IMR-90 (cell line): ENCODE data around the gene MAPK8IP3. TPM values are rescaled to one million over a fixed set of nuclear protein-coding genes. Genes with fewer than 3 reads are reported as not detected.

ENCODE experiments used
- ATAC-seq: fragments of 200-7000 bp; cut with Tn5 transposase; 2 replicates; pipeline ENCODE4 v1.9.1; 2020; ENCODE audit warnings: low read depth, mild to moderate bottlenecking, moderate library complexity
- BruUV-seq: library from RNA; stranded (reverse); fragments of 400-500 nt; replicated peaks from 2 replicates; lab custom pipeline; 2021; lab: Mats Ljungman, UMichigan
- CTCF ChIA-PET: fragments of 300-600 bp; formaldehyde crosslinking; extraction: SDS; loops from one replicate; lab custom pipeline; 2021; ENCODE audit warnings: antibody characterized with exemption; lab: Yijun Ruan, JAX
- POLR2A ChIA-PET: fragments of 300-600 bp; sonication (Branson Sonifier 250); formaldehyde crosslinking; loops from one replicate; lab custom pipeline; 2022; ENCODE audit warnings: antibody characterized with exemption; ENCODE audit not compliant: unreplicated experiment; lab: Charles Lee
- DNase-seq: peaks from one replicate; pipeline ENCODE4 v3.0.0; 2013
- H2AFZ ChIP-seq: replicated peaks from 2 replicates; pipeline ENCODE3; 2013; ENCODE audit warnings: low read length, mild to moderate bottlenecking; ENCODE audit not compliant: poor library complexity
- H2AK5ac ChIP-seq: 2 replicates; pipeline ENCODE4 v1.6.1; 2013; ENCODE audit warnings: low read depth, low read length, inconsistent platforms
- H2AK9ac ChIP-seq: replicated peaks from 2 replicates; pipeline ENCODE3; 2013; ENCODE audit warnings: mild to moderate bottlenecking, low read depth, low read length, moderate library complexity; ENCODE audit not compliant: poor library complexity
- H2BK120ac ChIP-seq: 2 replicates; pipeline ENCODE4 v1.6.1; 2013; ENCODE audit warnings: low read depth, low read length, inconsistent platforms
- H2BK15ac ChIP-seq: 3 replicates; pipeline ENCODE4 v1.6.1; 2013; ENCODE audit warnings: low read depth, low read length, inconsistent platforms
- H2BK20ac ChIP-seq: 2 replicates; pipeline ENCODE4 v1.6.1; 2013; ENCODE audit warnings: low read depth, mild to moderate bottlenecking, inconsistent platforms, low read length, moderate library complexity
- H2BK5ac ChIP-seq: 2 replicates; pipeline ENCODE4 v1.6.1; 2013; ENCODE audit warnings: mild to moderate bottlenecking, low read depth, low read length, inconsistent platforms; ENCODE audit not compliant: poor library complexity, severe bottlenecking
- H3K14ac ChIP-seq: replicated peaks from 2 replicates; pipeline ENCODE4 v1.6.1; 2013; ENCODE audit warnings: low read depth, low read length, inconsistent platforms
- H3K18ac ChIP-seq: 2 replicates; pipeline ENCODE4 v1.6.1; 2013; ENCODE audit warnings: low read depth, low read length, control low read depth
- H3K23ac ChIP-seq: 2 replicates; pipeline ENCODE4 v1.6.1; 2013; ENCODE audit warnings: low read depth, low read length, inconsistent platforms
- H3K27ac ChIP-seq: 2 replicates; pipeline ENCODE4 v1.5.1; 2013; ENCODE audit warnings: mild to moderate bottlenecking, control low read depth, low read length; ENCODE audit not compliant: insufficient read depth
- H3K27me3 ChIP-seq: 2 replicates; pipeline ENCODE4 v1.6.1; 2013; ENCODE audit warnings: low read length; ENCODE audit not compliant: control insufficient read depth, insufficient read depth
- H3K36me3 ChIP-seq: 2 replicates; pipeline ENCODE4 v1.6.1; 2013; ENCODE audit warnings: low read length, mixed read lengths; ENCODE audit not compliant: control insufficient read depth, insufficient read depth
- H3K4ac ChIP-seq: 2 replicates; pipeline ENCODE4 v1.6.1; 2013; ENCODE audit warnings: low read depth, low read length, inconsistent platforms
- H3K4me1 ChIP-seq: 2 replicates; pipeline ENCODE4 v1.6.1; 2013; ENCODE audit warnings: low read length, mixed read lengths; ENCODE audit not compliant: control insufficient read depth, insufficient read depth
- H3K4me2 ChIP-seq: 2 replicates; pipeline ENCODE4 v1.6.1; 2013; ENCODE audit warnings: low read depth, mild to moderate bottlenecking, control low read depth, low read length, moderate library complexity
- H3K4me3 ChIP-seq: 2 replicates; pipeline ENCODE4 v1.5.1; 2013; ENCODE audit warnings: low read depth, mild to moderate bottlenecking, control low read depth, low read length, moderate library complexity; ENCODE audit not compliant: insufficient read depth
- H3K56ac ChIP-seq: 2 replicates; pipeline ENCODE4 v1.6.1; 2013; ENCODE audit warnings: low read length, inconsistent platforms; ENCODE audit not compliant: insufficient read depth; ENCODE audit errors: extremely low read depth
- H3K79me1 ChIP-seq, 2 experiments: 2 replicates each; pipeline ENCODE4 v1.6.1; 2013; ENCODE audit warnings: low read length in 2 of 2, inconsistent platforms in 1 of 2, low read depth in 1 of 2
- H3K9ac ChIP-seq: 2 replicates; pipeline ENCODE4 v1.6.1; 2013; ENCODE audit warnings: low read depth, low read length, control low read depth
- H3K9me1 ChIP-seq: 2 replicates; pipeline ENCODE4 v1.6.1; 2013; ENCODE audit warnings: low read length, inconsistent platforms; ENCODE audit not compliant: insufficient read depth
- H3K9me3 ChIP-seq: 2 replicates; pipeline ENCODE4 v1.6.1; 2013; ENCODE audit warnings: low read length; ENCODE audit not compliant: control insufficient read depth, insufficient read depth
- H4K20me1 ChIP-seq: 2 replicates; pipeline ENCODE4 v1.6.1; 2013; ENCODE audit warnings: low read length, inconsistent platforms; ENCODE audit not compliant: insufficient read depth
- H4K5ac ChIP-seq: 2 replicates; pipeline ENCODE4 v1.6.1; 2013; ENCODE audit warnings: mild to moderate bottlenecking, low read depth, low read length, control low read depth
- H4K8ac ChIP-seq, 2 experiments: 2 replicates each; pipeline ENCODE4 v1.6.1; 2013; ENCODE audit warnings: low read depth in 2 of 2, low read length in 2 of 2, control low read depth in 1 of 2, inconsistent platforms in 1 of 2
- H4K91ac ChIP-seq: 2 replicates; pipeline ENCODE4 v1.6.1; 2013; ENCODE audit warnings: low read depth, low read length, inconsistent platforms; ENCODE audit not compliant: insufficient read depth
- BHLHE40 ChIP-seq: fragments of 150-350 bp; IDR thresholded peaks from 2 replicates; pipeline ENCODE4 v1.6.1; 2016; ENCODE audit warnings: mild to moderate bottlenecking, low read depth, low read length
- CHD1 ChIP-seq: IDR thresholded peaks from 2 replicates; pipeline ENCODE4 v1.6.1; 2012; ENCODE audit warnings: low read depth, low read length, improper control_type of control experiment
- FOS ChIP-seq: fragments of 150-350 bp; IDR thresholded peaks from 2 replicates; pipeline ENCODE4 v1.6.1; 2016; ENCODE audit warnings: low read depth, low read length
- MAFK ChIP-seq: IDR thresholded peaks from 2 replicates; pipeline ENCODE4 v1.6.1; 2012; ENCODE audit warnings: low read depth, low read length, improper control_type of control experiment
- MAZ ChIP-seq: IDR thresholded peaks from 2 replicates; pipeline ENCODE4 v1.6.1; 2012; ENCODE audit warnings: low read depth, mild to moderate bottlenecking, low read length, improper control_type of control experiment, moderate library complexity, borderline replicate concordance
- MXI1 ChIP-seq: IDR thresholded peaks from 2 replicates; pipeline ENCODE4 v1.6.1; 2012; ENCODE audit warnings: low read depth, mild to moderate bottlenecking, low read length, moderate library complexity, borderline replicate concordance
- NFE2L2 ChIP-seq: fragments of 150-350 bp; IDR thresholded peaks from 2 replicates; pipeline ENCODE4 v1.6.1; 2016; ENCODE audit warnings: low read depth, mild to moderate bottlenecking, low read length
- POLR2A ChIP-seq: IDR thresholded peaks from 2 replicates; pipeline ENCODE4 v1.6.1; 2012; ENCODE audit warnings: mild to moderate bottlenecking, low read depth, low read length
- RAD21 ChIP-seq: IDR thresholded peaks from 2 replicates; pipeline ENCODE4 v1.6.1; 2012; ENCODE audit warnings: low read length, improper control_type of control experiment
- RCOR1 ChIP-seq: IDR thresholded peaks from 2 replicates; pipeline ENCODE4 v1.6.1; 2012; ENCODE audit warnings: mild to moderate bottlenecking, low read length, improper control_type of control experiment; ENCODE audit not compliant: insufficient replicate concordance
- RFX5 ChIP-seq: IDR thresholded peaks from 2 replicates; pipeline ENCODE4 v1.8.0; 2012; ENCODE audit warnings: low read depth, mild to moderate bottlenecking, low read length, moderate library complexity
- SMC3 ChIP-seq: fragments of 150-350 bp; IDR thresholded peaks from 2 replicates; pipeline ENCODE4 v1.6.1; 2016; ENCODE audit warnings: low read depth, mild to moderate bottlenecking, antibody characterized with exemption, low read length, moderate library complexity
- WGBS, 2 experiments: methylation state at CpG; one replicate each; pipeline versions ENCODE4 v1.1.5 to v1.1.7; 2013; ENCODE audit warnings: missing lambda C conversion rate in 2 of 2; ENCODE audit not compliant: insufficient read length in 1 of 2; ENCODE audit errors: extremely low coverage in 2 of 2; 5-methylcytosine and 5-hydroxymethylcytosine counted together
- dilution Hi-C: fragments of 300-500 bp; cut with HindIII; formaldehyde crosslinking; loops from one replicate; pipeline ENCODE4 v1.14.3; 2018; ENCODE audit warnings: low sequenced_read_pairs; ENCODE audit not compliant: unreplicated experiment
- in situ Hi-C: fragments of 300-500 bp; cut with MboI; formaldehyde crosslinking; loops from 3 replicates; pipeline ENCODE4 v1.14.3; 2019; ENCODE audit warnings: low sequenced_read_pairs, inconsistent platforms, mixed read lengths
- intact Hi-C: fragments of 100-400 bp; cut with micrococcal nuclease; formaldehyde crosslinking; loops from 2 replicates; pipeline ENCODE4 v1.10.0; 2022
- polyA plus RNA-seq, 3 experiments: library from polyadenylated mRNA; depleted of rRNA; stranded (reverse); fragments of >200 nt; gene quantifications; 2 replicates each; pipeline ENCODE4 v1.2.3, GENCODE V29; 2012; ENCODE audit warnings: low replicate concordance in 1 of 3
- total RNA-seq: library from RNA; depleted of rRNA; stranded (reverse); fragments of >200 nt; gene quantifications from 2 replicates; pipeline ENCODE4 v1.2.3, GENCODE V29; 2012
- TF ChIP-seq, protein P1 (sequence below): fragments of 150-350 bp; IDR thresholded peaks from 2 replicates; pipeline ENCODE4 v1.6.1; 2017; ENCODE audit warnings: mild to moderate bottlenecking, antibody characterized with exemption, low read length, low read depth
- TF ChIP-seq, protein P2 (sequence below): conservative IDR thresholded peaks from 2 replicates; pipeline ENCODE4 v1.5.1; 2012; ENCODE audit warnings: mild to moderate bottlenecking, low read depth, low read length, improper control_type of control experiment
- TF ChIP-seq, protein P3 (sequence below): fragments of 150-350 bp; IDR thresholded peaks from 2 replicates; pipeline ENCODE4 v1.6.1; 2016; ENCODE audit warnings: low read depth, mild to moderate bottlenecking, low read length, moderate library complexity, borderline replicate concordance

The MAPK8IP3 gene
- total and polyA plus RNA-seq, 2 of the 4 experiments (the other 2 are of a cell fraction) = 17.0 to 69.1 TPM

DNA sequence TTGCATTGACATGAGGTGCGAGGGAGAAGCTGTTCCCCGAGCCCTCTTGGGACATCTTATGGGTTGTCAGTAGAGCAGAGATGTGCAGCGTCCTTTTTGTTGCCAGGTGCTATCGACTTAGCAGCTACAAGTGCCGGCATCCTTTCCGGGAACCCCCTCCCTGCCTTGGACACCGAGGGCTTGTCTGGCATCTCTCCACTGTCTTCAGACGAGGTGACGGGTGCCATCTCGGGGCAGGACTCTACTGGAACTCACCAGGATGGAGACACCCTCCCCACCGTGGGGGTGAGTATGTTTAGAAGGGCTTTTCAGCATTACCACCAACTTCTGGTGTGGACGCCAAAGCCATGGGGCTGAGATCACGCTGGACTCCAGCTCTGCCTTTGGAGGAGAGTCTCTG lies 39.7 kb upstream of the MAPK8IP3 start:
- no peak for TF ChIP-seq MXI1
- TF ChIP-seq SMC3 = no peak
- TF ChIP-seq FOS = no peak
- TF ChIP-seq NFE2L2 = no peak
- no peak for TF ChIP-seq RFX5
- TF ChIP-seq, protein P1, sequence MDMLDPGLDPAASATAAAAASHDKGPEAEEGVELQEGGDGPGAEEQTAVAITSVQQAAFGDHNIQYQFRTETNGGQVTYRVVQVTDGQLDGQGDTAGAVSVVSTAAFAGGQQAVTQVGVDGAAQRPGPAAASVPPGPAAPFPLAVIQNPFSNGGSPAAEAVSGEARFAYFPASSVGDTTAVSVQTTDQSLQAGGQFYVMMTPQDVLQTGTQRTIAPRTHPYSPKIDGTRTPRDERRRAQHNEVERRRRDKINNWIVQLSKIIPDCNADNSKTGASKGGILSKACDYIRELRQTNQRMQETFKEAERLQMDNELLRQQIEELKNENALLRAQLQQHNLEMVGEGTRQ = no peak
- TF ChIP-seq MAFK = no peak
- no peak for TF ChIP-seq RCOR1
- TF ChIP-seq, protein P2, sequence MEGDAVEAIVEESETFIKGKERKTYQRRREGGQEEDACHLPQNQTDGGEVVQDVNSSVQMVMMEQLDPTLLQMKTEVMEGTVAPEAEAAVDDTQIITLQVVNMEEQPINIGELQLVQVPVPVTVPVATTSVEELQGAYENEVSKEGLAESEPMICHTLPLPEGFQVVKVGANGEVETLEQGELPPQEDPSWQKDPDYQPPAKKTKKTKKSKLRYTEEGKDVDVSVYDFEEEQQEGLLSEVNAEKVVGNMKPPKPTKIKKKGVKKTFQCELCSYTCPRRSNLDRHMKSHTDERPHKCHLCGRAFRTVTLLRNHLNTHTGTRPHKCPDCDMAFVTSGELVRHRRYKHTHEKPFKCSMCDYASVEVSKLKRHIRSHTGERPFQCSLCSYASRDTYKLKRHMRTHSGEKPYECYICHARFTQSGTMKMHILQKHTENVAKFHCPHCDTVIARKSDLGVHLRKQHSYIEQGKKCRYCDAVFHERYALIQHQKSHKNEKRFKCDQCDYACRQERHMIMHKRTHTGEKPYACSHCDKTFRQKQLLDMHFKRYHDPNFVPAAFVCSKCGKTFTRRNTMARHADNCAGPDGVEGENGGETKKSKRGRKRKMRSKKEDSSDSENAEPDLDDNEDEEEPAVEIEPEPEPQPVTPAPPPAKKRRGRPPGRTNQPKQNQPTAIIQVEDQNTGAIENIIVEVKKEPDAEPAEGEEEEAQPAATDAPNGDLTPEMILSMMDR = no peak
- no peak for TF ChIP-seq POLR2A
- no peak for TF ChIP-seq MAZ
- no peak for TF ChIP-seq BHLHE40
- TF ChIP-seq RAD21 = no peak
- TF ChIP-seq CHD1 = no peak
- TF ChIP-seq, protein P3, sequence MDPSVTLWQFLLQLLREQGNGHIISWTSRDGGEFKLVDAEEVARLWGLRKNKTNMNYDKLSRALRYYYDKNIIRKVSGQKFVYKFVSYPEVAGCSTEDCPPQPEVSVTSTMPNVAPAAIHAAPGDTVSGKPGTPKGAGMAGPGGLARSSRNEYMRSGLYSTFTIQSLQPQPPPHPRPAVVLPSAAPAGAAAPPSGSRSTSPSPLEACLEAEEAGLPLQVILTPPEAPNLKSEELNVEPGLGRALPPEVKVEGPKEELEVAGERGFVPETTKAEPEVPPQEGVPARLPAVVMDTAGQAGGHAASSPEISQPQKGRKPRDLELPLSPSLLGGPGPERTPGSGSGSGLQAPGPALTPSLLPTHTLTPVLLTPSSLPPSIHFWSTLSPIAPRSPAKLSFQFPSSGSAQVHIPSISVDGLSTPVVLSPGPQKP = no peak
- H3K18ac ChIP-seq = no peak overlapping the region
- no peak overlapping the region for H2BK15ac ChIP-seq
- no peak overlapping the region for H3K27ac ChIP-seq
- H3K9me1 ChIP-seq = no peaks in the 10 kb centered on the region; the same call in 1 of the 2 replicates
- 100% methylated on average over 2 of the region's 13 CpGs; no CpG with 5 or more reads in 1 of the 2 experiments for WGBS, 2 experiments
- dilution Hi-C loops (no loop called here), intact Hi-C loops (no loop called here), in situ Hi-C loops (no loop called here)
- H3K4me3 ChIP-seq = no peak overlapping the region
- CTCF ChIA-PET = no interaction called here
- H2AK5ac ChIP-seq = no peak overlapping the region
- no peak overlapping the region for H3K23ac ChIP-seq
- no peak overlapping the region for H4K91ac ChIP-seq
- no peak overlapping the region for H3K14ac ChIP-seq
- H2AK9ac ChIP-seq = no peak overlapping the region
- H3K79me1 ChIP-seq = peaks cover 3 to 4% of the 10 kb centered on the region in 2 experiments; a peak in 2 of 4 replicates
- peaks cover 83% of the 10 kb centered on the region for H3K36me3 ChIP-seq
- no peak overlapping the region for H2BK5ac ChIP-seq
- no peak overlapping the region for H2BK120ac ChIP-seq
- H2BK20ac ChIP-seq = no peak overlapping the region
- no peak overlapping the region for H2AFZ ChIP-seq
- H3K4me1 ChIP-seq = no peaks in the 10 kb centered on the region
- H3K4ac ChIP-seq = no peak overlapping the region
- POLR2A ChIA-PET = no interaction called here
- no peak overlapping the region for H3K9ac ChIP-seq
- BruUV-seq = no TSS peak
- no peak overlapping the region for H3K4me2 ChIP-seq
- DNase-seq = no peak
- H4K20me1 ChIP-seq = no peaks in the 10 kb centered on the region; the same call in 1 of the 2 replicates
- no peak overlapping the region for H4K5ac ChIP-seq
- no peaks in the 10 kb centered on the region for H3K27me3 ChIP-seq
- ATAC-seq = no peak
- no peak overlapping the region for H4K8ac ChIP-seq
- no peaks in the 10 kb centered on the region for H3K9me3 ChIP-seq
- H3K56ac ChIP-seq = no peak overlapping the region
